Naive thymus-derived CD4-positive, alpha-beta T cell (primary cell): ENCODE results near the gene SH3YL1. TPM values are rescaled to one million over a fixed set of nuclear protein-coding genes. Genes with fewer than 3 reads are reported as not detected.

Source experiments
- ATAC-seq: fragments of 150-1000 bp; cut with Tn5 transposase; 2 replicates; pipeline ENCODE4 v1.10.0; 2021; ENCODE audit warnings: mild to moderate bottlenecking, moderate library complexity
- CTCF ChIA-PET: fragments of 350-600 bp; sonication (Branson Sonifier 250); formaldehyde crosslinking; loops from one replicate; lab custom pipeline; 2021; ENCODE audit warnings: antibody characterized with exemption; lab: Charles Lee
- POLR2A ChIA-PET: fragments of 350-600 bp; sonication (Branson Sonifier 250); formaldehyde crosslinking; loops from one replicate; lab custom pipeline; 2021; ENCODE audit warnings: antibody characterized with exemption, inconsistent platforms; lab: Charles Lee
- DNase-seq, 9 donors: peaks; one replicate each; pipeline versions ENCODE4 v3.0.0 to v3.0.0-alpha.2; 2020 to 2022; ENCODE audit warnings: mixed read lengths in 1 of 9
- H3K27ac ChIP-seq: one replicate; pipeline ENCODE4 v1.7.0; 2013; ENCODE audit warnings: mild to moderate bottlenecking, low read depth, low read length, moderate library complexity
- H3K27me3 ChIP-seq, 2 donors: one replicate each; pipeline ENCODE4 v1.7.0; 2013; ENCODE audit warnings: low read length in 2 of 2, mild to moderate bottlenecking in 2 of 2, moderate library complexity in 2 of 2; ENCODE audit not compliant: control insufficient read depth in 2 of 2, insufficient read depth in 2 of 2
- H3K36me3 ChIP-seq, 3 experiments: 1 replicate in 2 of 3; 2 replicates in 1 of 3; pipeline ENCODE4 v1.7.0; 2013; ENCODE audit warnings: low read length in 3 of 3, mild to moderate bottlenecking in 3 of 3, moderate library complexity in 1 of 3; ENCODE audit not compliant: insufficient read depth in 3 of 3, control insufficient read depth in 2 of 3
- H3K4me1 ChIP-seq, 2 donors: one replicate each; pipeline ENCODE4 v1.7.0; 2013; ENCODE audit warnings: low read length in 2 of 2, mild to moderate bottlenecking in 2 of 2, moderate library complexity in 1 of 2; ENCODE audit not compliant: control insufficient read depth in 2 of 2, insufficient read depth in 2 of 2
- H3K4me3 ChIP-seq: 2 replicates; pipeline ENCODE4 v1.7.0; 2013; ENCODE audit warnings: mild to moderate bottlenecking, low read length
- H3K9me3 ChIP-seq, 3 experiments: 1 replicate in 2 of 3; 2 replicates in 1 of 3; pipeline ENCODE4 v1.7.0; 2013; ENCODE audit warnings: low read length in 3 of 3; ENCODE audit not compliant: control insufficient read depth in 2 of 3
- H3K27ac Mint-ChIP-seq, 9 donors: one replicate each; pipeline ENCODE4 v1.8.0; 2020 to 2022; ENCODE audit warnings: mixed read lengths in 9 of 9, mild to moderate bottlenecking in 8 of 9, moderate library complexity in 5 of 9, inconsistent platforms in 2 of 9
- H3K27me3 Mint-ChIP-seq, 5 donors: one replicate each; pipeline ENCODE4 v1.8.0; 2021 to 2022; ENCODE audit warnings: mixed read lengths in 5 of 5, mild to moderate bottlenecking in 1 of 5
- H3K36me3 Mint-ChIP-seq, 5 donors: one replicate each; pipeline ENCODE4 v1.8.0; 2020 to 2022; ENCODE audit warnings: mixed read lengths in 5 of 5, mild to moderate bottlenecking in 3 of 5, inconsistent platforms in 1 of 5
- H3K4me1 Mint-ChIP-seq, 7 donors: one replicate each; pipeline ENCODE4 v1.8.0; 2020 to 2022; ENCODE audit warnings: mixed read lengths in 7 of 7, mild to moderate bottlenecking in 3 of 7, inconsistent platforms in 1 of 7
- H3K4me3 Mint-ChIP-seq, 10 donors: one replicate each; pipeline ENCODE4 v1.8.0; 2020 to 2022; ENCODE audit warnings: mild to moderate bottlenecking in 10 of 10, mixed read lengths in 10 of 10, moderate library complexity in 6 of 10, inconsistent platforms in 2 of 10
- H3K9me3 Mint-ChIP-seq, 11 donors: one replicate each; pipeline ENCODE4 v1.8.0; 2020 to 2022; ENCODE audit warnings: mixed read lengths in 11 of 11, mild to moderate bottlenecking in 4 of 11, inconsistent platforms in 1 of 11, moderate library complexity in 1 of 11
- intact Hi-C, 2 donors: fragments of 100-400 bp; cut with micrococcal nuclease; formaldehyde crosslinking; loops; one replicate each; pipeline ENCODE4 v1.15.1; 2023
- polyA plus RNA-seq, 2 donors: library from polyadenylated mRNA; unstranded; fragments of 300-500 nt; fragmentation: Illumina TruSeq; gene quantifications; one replicate each; pipeline ENCODE4 v1.2.3, GENCODE V29; 2021
- total RNA-seq, 6 experiments: library from RNA in 5 of 6; stranded (reverse) in 5 of 6; gene quantifications; 1 replicate in 5 of 6; 2 replicates in 1 of 6; pipeline ENCODE4 v1.2.3 and lab custom pipeline; 2021 to 2026

SH3YL1 gene
- total and polyA plus RNA-seq, 7 experiments from 2014 or later = 16.5 to 94.1 (median 52.2) TPM

DNA sequence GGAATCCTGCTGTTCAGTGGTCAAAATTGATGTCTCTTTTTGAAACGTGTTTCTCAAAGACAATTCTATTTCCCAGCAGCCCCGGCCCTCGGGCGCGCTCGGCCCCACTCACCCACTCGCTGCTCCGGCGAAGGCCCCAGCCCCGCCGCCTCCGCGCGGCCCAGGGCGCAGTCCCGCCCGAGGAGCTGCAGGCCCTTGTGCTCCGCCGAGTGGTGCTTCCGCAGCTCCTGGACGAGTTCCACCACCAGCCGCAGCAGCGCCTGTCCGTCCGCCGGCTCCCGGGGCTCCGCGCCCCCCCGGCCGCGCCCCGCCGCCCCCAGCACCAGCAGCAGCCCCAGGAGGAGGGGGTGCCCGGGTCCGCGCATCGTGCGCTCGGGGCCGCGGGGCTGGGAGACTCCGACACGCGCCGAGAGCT is 23.6 kb upstream of the SH3YL1 start:
- intact Hi-C loops = no loop called here
- Mint-ChIP-seq H3K4me1 (peaks cover 0 to 16% (median 8%) of the 10 kb centered on the region in 7 donors), H3K27me3 (peaks cover 23 to 46% (median 34%) of the 10 kb centered on the region in 5 donors), H3K4me3 (peak overlapping the region in 2 of 10 donors; percentile 54 to 59), H3K36me3 (peaks cover 0 to 7% (median 0%) of the 10 kb centered on the region in 5 donors), H3K9me3 (no peaks in the 10 kb centered on the region), H3K27ac (no peak overlapping the region)
- Histone ChIP-seq H3K4me1 (peaks cover 10 to 12% of the 10 kb centered on the region in 2 donors), H3K9me3 (no peaks in the 10 kb centered on the region), H3K27me3 (peaks cover 2 to 8% of the 10 kb centered on the region in 2 donors), H3K27ac (no peak overlapping the region), H3K36me3 (peaks cover 0 to under 1% (median 0%) of the 10 kb centered on the region in 3 experiments), H3K4me3 (no peak overlapping the region)
- ChIA-PET CTCF (no interaction called here), POLR2A (no interaction called here)
- ATAC-seq (no peak), DNase-seq (peak in 1 of 9 donors; percentile 13)

DNA sequence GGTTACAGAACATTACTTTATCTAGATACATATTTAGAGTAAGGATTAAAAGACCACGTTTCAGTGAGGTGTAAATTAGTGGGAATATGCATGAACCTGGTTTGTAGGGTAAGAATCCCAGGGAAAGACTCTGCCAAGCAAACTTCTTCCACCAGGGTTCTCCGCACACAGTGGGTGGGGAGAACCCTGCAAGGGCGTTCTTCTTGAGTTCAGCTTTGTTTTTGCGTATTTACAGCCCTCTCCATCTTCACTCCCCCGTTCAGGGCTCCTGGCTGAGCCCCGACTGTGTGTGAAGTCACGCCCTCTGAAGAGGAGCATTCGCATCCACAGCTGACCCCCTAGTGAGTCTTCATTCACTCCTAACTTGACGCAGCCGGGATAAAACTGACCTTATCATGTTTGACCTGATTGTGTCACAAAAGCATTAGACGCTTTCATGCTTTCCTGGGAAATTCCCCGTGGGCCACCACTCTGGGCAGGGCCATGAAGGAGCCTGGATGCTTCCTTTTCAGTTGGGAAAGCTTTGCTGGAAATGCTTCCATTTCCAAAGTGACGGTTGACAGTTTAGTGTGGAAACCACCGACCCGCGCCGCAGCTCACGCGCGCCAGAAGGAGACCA is 23.1 kb upstream of the SH3YL1 start:
- H3K36me3 ChIP-seq = peaks cover 0 to 6% (median 0%) of the 10 kb centered on the region in 3 experiments
- Mint-ChIP-seq H3K9me3 (no peaks in the 10 kb centered on the region), H3K4me3 (peak overlapping the region in 6 of 10 donors; percentile 17 to 59 (median 40)), H3K4me1 (peaks cover 0 to 16% (median 8%) of the 10 kb centered on the region in 7 donors), H3K27me3 (peaks cover 23 to 42% (median 34%) of the 10 kb centered on the region in 5 donors), H3K27ac (no peak overlapping the region), H3K36me3 (peaks cover 0 to 7% (median 0%) of the 10 kb centered on the region in 5 donors)
- peaks cover 2 to 8% of the 10 kb centered on the region in 2 donors for H3K27me3 ChIP-seq
- POLR2A ChIA-PET = no interaction called here
- DNase-seq = no peak
- CTCF ChIA-PET = no interaction called here
- intact Hi-C loops = no loop called here
- H3K4me1 ChIP-seq = peaks cover 10 to 12% of the 10 kb centered on the region in 2 donors
- no peak overlapping the region for H3K27ac ChIP-seq
- no peak for ATAC-seq
- no peaks in the 10 kb centered on the region for H3K9me3 ChIP-seq
- no peak overlapping the region for H3K4me3 ChIP-seq

DNA sequence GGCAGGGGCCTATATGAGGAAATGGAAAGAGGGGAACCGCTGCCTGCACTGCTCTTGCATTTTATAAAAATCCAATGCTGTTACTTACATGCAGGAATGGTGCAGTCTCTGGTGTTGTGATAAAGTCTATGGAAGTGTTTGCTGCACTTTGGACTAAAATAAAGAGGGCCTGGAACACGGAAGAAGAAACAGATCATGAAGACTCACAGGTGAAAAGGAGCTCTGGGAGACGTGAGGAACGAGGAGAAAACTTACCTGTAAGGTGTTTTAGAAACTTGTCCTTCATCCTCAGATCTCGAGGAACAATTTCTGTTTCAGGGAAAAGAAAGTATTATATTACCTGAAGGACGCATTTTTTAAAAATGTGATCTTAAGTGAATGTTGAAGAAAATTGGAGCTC is 22.2 kb upstream of the SH3YL1 start:
- Mint-ChIP-seq H3K27me3 (peaks cover 21 to 38% (median 33%) of the 10 kb centered on the region in 5 donors), H3K4me3 (peak overlapping the region in 6 of 10 donors; percentile 3 to 58 (median 16))
- H3K9me3 ChIP-seq = no peaks in the 10 kb centered on the region

DNA sequence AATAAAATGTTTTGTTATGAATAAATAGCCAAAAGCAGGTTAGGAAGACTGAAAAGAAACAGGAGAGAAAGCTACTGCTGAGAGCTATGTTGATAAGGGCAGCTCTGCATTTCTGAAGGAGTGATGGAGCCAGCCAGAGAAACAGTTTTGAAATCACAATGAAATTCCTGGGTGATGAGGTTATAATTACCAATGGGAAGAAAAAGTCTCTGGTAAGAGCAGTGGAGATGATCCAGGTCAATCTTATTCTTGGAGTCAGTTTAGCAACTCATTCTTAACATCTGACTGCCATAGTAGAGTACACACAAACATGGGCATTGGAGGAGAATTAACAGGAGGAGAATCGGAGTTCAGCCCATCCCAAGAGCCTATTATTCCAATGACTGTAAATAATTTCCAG is 21.7 kb upstream of the SH3YL1 start:
- CTCF ChIA-PET = interaction anchor here (1.6 kb wide), 1 partner anchor 11 kb away, joined by 3 read pairs; no protein-coding TSS in a partner anchor
- ATAC-seq (no peak), DNase-seq (no peak)
- intact Hi-C loops = no loop called here
- H3K27ac ChIP-seq = no peak overlapping the region
- no peak overlapping the region for H3K4me3 ChIP-seq
- Mint-ChIP-seq H3K27me3 (peaks cover 16 to 33% (median 28%) of the 10 kb centered on the region in 5 donors), H3K4me3 (peak overlapping the region in 3 of 10 donors; percentile 19 to 58 (median 48)), H3K36me3 (peaks cover 0 to 16% (median 0%) of the 10 kb centered on the region in 5 donors), H3K9me3 (no peaks in the 10 kb centered on the region), H3K4me1 (peaks cover 0 to 16% (median 8%) of the 10 kb centered on the region in 7 donors), H3K27ac (no peak overlapping the region)
- H3K9me3 ChIP-seq = no peaks in the 10 kb centered on the region
- POLR2A ChIA-PET = interaction anchor here (1.0 kb wide), 1 partner anchor 108 kb away, joined by 3 read pairs; no protein-coding TSS in a partner anchor
- H3K36me3 ChIP-seq = peaks cover 0 to 17% (median 2%) of the 10 kb centered on the region in 3 experiments
- H3K27me3 ChIP-seq = peaks cover 2 to 8% of the 10 kb centered on the region in 2 donors
- H3K4me1 ChIP-seq = peaks cover 10 to 12% of the 10 kb centered on the region in 2 donors

More for the DNA sequence above, 22.2 kb upstream of the SH3YL1 start:
- DNase-seq (no peak), ATAC-seq (no peak)
- no peak overlapping the region for H3K27ac ChIP-seq
- H3K36me3 ChIP-seq = peaks cover 0 to 13% (median 0%) of the 10 kb centered on the region in 3 experiments
- H3K4me3 ChIP-seq = no peak overlapping the region
- ChIA-PET CTCF (no interaction called here), POLR2A (interaction anchor here (1.0 kb wide), 1 partner anchor 108 kb away, joined by 3 read pairs; no protein-coding TSS in a partner anchor)
- H3K4me1 Mint-ChIP-seq = peaks cover 0 to 16% (median 8%) of the 10 kb centered on the region in 7 donors
- intact Hi-C loops = no loop called here
- no peak overlapping the region for H3K27ac Mint-ChIP-seq
- no peaks in the 10 kb centered on the region for H3K9me3 Mint-ChIP-seq
- peaks cover 10 to 12% of the 10 kb centered on the region in 2 donors for H3K4me1 ChIP-seq
- peaks cover 2 to 8% of the 10 kb centered on the region in 2 donors for H3K27me3 ChIP-seq
- H3K36me3 Mint-ChIP-seq = peaks cover 0 to 12% (median 0%) of the 10 kb centered on the region in 5 donors

DNA sequence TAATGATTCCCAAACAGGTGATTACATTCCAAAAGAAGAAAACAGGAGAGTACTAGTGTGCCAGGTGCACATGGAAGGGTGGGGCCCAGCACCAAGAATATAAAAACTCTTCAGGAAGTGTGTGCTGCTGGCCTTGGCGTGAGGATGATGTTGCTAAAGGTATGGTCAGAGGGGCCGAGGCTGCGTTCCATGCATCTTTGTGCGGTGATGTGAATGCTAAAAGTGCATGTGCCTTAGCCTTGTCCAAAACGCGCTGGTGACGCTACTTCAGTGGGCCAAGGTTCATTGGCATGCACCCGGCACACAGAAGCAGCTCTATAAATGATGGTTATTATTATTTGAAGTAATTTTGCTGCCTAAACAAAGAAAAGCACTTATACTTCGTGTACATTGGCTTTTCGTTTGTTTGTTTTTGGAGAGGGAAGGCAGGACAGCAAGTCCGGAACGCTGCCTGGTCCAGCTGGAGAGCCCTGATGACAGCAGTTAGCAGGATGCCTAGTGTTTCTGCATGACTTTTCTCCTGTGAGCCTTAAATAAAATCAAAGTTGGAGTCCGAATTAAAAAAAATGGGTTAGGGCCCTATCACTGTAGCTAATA is 21.2 kb upstream of the SH3YL1 start:
- Mint-ChIP-seq H3K27me3 (peaks cover 11 to 28% (median 22%) of the 10 kb centered on the region in 5 donors), H3K27ac (no peak overlapping the region), H3K9me3 (no peaks in the 10 kb centered on the region), H3K4me3 (peak overlapping the region in 1 of 10 donors; percentile 19), H3K4me1 (peaks cover 0 to 14% (median 5%) of the 10 kb centered on the region in 7 donors), H3K36me3 (peaks cover 0 to 18% (median under 1%) of the 10 kb centered on the region in 5 donors)
- no peak overlapping the region for H3K4me3 ChIP-seq
- intact Hi-C loops = no loop called here
- peaks cover 0 to 22% (median 7%) of the 10 kb centered on the region in 3 experiments for H3K36me3 ChIP-seq
- ATAC-seq = no peak
- H3K9me3 ChIP-seq = no peaks in the 10 kb centered on the region
- no peak for DNase-seq
- H3K4me1 ChIP-seq = peaks cover 10 to 12% of the 10 kb centered on the region in 2 donors
- H3K27ac ChIP-seq = no peak overlapping the region
- CTCF ChIA-PET = interaction anchor here (1.6 kb wide), 1 partner anchor 11 kb away, joined by 3 read pairs; no protein-coding TSS in a partner anchor
- POLR2A ChIA-PET = interaction anchor here (1.0 kb wide), 1 partner anchor 109 kb away, joined by 3 read pairs; no protein-coding TSS in a partner anchor
- peaks cover 2 to 5% of the 10 kb centered on the region in 2 donors for H3K27me3 ChIP-seq

DNA sequence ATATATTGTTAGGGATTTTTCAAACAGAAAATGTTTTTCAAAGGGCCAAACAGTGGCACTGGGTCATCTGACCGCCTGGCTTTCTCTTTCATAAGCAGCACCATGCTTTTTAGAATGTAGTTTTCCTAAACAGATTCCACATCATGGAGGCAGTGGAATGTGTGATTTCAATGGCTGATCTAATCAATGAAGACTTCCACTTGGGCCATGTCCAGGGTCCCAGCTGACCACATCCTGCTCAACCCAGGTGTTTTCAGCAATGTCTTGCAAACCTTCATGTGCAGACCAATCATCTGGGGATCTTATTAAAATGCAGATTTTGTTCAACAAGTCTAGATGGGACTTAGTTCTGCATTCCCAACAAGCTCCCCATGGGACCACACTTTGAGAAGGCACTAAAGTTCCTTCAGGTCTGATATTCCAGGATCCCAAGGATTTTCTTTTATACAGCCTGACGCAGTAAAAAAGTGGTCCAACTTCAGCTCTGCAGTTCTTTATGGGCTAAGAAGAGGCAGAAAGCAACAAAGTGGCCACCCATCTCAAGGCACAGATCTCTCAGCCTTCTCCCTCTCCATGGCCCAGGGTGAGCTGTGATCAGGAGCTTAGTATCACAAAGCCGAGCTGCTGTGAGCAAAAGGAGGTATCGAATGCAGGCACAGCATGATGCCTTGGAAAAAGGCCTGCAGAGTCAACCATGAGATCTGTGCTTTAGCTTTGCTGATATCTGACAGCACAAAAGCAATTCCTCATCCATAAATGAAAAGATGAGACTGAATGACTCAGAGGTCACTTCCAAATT is 20.4 kb upstream of the SH3YL1 start:
- H3K4me3 Mint-ChIP-seq = no peak overlapping the region
- Histone ChIP-seq H3K36me3 (peaks cover 0 to 30% (median 9%) of the 10 kb centered on the region in 3 experiments), H3K4me3 (no peak overlapping the region), H3K4me1 (peaks cover 3 to 7% of the 10 kb centered on the region in 2 donors), H3K9me3 (no peaks in the 10 kb centered on the region), H3K27ac (no peak overlapping the region), H3K27me3 (peaks cover 0 to 5% of the 10 kb centered on the region in 2 donors)
- CTCF ChIA-PET = interaction anchor here (1.6 kb wide), 1 partner anchor 10 kb away, joined by 3 read pairs; no protein-coding TSS in a partner anchor
- peaks cover 8 to 22% (median 16%) of the 10 kb centered on the region in 5 donors for H3K27me3 Mint-ChIP-seq
- no peak overlapping the region for H3K27ac Mint-ChIP-seq
- ATAC-seq (no peak), DNase-seq (no peak)
- intact Hi-C loops = no loop called here
- H3K9me3 Mint-ChIP-seq = no peaks in the 10 kb centered on the region
- H3K4me1 Mint-ChIP-seq = peaks cover 0 to 7% (median 2%) of the 10 kb centered on the region in 7 donors
- H3K36me3 Mint-ChIP-seq = peaks cover 0 to 25% (median 2%) of the 10 kb centered on the region in 5 donors
- POLR2A ChIA-PET = no interaction called here
